HG03432 (cell line): ENCODE measurements around the gene ZMYND8.
"Not testable (repeated sequence)": the region's sequence is repeated elsewhere in the genome, so short reads cannot be mapped to it uniquely, and the experiment has no call there.

ENCODE experiments used
- ATAC-seq: cut with Tn5 transposase; IDR thresholded peaks from one replicate; pipeline ENCODE4 v1.9.1; 2021; ENCODE audit warnings: mild to moderate bottlenecking, moderate library complexity; ENCODE audit not compliant: unreplicated experiment

The ZMYND8 gene

DNA sequence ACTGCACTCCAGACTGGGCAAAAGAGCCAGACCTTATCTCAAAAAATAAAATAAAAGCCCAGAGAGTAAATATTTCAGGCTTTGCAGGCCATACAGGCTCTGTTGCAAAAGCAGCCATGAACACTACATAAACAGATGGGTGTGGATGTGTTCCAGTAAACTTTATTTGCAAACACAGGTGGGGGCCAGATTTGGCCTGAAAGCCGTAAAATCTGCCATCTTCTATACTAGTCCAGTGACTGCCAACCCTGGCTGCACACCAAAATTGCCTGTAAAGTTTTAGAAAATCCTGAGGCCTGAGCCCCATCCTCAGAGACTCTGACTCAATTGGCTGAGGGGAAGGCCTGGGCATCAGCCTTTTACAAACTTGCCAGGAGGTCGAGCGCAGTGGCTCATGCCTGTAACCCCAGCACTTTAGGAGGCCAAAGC, 103.6 kb downstream of the ZMYND8 start:
- no peak for ATAC-seq

DNA sequence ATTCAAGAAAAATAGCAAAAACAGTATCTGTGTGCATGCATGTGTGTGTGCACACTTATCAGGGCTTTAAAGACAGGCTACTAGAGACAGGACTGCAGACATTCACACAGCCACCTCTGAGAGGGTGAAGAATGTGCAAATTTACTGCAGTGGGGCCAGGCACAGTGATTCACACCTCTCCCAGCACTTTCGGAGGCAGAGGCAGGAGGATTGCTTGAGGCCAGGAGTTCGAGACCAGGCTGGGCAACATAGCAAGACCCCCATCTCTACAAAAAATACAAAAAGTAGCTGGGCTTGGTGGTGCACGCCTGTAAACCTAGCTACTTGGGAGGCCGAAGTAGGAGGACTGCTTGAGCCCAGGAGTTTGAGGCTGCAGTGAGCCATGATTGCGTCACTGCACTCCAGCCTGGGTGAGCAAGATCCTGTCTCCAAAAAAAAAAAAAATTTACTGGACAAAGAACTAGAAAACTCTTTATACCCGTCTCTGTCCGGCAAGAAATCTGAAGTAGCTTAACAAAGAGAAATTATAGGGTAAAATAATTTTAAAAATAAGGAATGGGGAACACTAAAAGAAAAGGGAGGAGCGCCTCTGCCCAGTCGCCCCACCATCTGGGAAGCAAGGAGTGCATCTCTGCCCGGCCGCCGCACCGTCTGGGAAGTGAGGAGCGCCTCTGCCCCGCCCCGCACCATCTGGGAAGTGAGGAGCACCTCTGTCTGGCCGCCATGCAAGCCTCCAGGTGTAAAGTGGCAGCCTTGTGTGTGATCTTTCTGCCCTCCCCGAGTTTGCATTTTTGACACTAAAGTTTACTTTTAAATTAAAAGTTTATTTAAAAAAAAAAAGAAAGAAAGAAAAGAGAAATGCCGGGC, 105.1 kb downstream of the ZMYND8 start:
- no peak for ATAC-seq

DNA sequence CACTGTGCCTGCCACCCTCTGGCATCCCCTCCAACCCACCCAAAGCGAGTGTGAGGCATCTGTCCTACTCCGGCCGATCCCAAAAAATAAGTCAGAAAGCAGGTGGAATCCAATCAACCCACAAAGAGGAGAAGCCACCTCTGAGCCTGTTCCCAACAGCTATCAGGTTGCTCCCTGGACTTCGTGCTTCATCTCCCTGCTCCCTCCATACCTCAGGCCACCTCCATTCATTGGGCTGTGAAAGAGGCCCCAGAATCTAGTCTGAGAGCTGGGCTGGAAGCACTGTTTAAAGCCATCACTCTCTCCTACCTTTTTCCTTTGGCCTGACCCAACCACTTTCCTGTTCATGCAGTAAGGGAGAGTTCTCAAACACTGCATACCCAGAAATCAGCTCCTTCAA, 106.1 kb downstream of the ZMYND8 start:
- ATAC-seq: no peak

GRCh38 chr20:47249913-47250312, 106.6 kb downstream of the ZMYND8 start:
- ATAC-seq: no peak

GRCh38 chr20:47248448-47248966, 108.0 kb downstream of the ZMYND8 start:
- ATAC-seq: no peak

DNA sequence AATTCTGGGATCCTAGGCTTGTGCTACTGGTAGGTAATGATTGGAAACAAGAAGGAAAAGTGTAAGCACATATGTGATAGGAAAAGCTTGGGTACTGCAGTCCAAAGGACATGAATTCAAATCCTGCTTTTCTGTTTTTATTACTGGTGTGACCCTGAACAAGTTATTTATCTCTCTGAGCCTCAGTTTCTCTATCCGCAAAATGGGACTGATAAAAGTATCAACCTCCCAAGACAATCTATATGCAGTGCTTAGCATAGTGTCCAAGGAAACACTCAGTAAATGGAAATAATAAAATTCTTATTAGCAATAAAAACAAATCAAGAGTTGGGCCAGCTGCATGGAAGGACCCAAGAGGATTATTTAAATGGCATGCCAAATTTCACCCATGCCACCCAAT, 108.5 kb downstream of the ZMYND8 start:
- ATAC-seq: no peak

DNA sequence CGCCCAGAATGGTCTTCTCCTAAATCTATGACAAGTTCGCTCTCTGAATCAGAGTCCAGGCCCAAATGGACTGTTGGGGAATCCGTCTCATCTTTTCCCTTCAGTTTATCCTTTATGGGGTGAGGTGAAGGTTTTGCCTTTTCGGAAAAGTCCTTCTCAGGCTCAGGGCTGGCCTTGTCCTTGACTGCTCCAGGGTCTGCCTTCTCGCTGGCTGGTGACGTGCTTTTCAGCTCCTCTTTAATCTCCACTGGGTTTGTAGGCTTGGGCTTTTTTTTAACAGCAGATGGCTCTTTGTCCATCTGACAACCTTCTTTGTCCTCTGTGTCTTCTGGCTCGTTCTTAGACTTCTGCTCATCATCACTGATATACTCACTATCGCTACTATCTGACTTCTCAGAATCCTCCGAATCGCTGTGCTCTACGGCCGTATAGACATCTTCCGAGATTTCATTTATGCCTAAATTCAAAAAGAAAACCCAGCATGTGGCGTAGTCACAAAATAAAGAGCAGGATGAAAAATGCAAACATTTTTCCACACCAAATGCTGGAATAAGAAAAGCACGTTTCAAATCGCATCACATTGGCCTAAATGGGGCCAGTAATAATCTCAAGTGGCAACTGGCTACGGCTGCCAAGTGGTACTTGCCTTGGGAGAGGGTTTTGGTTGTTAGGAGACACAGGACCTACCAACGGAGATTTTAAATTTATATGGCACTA, 110.3 kb downstream of the ZMYND8 start:
- no peak for ATAC-seq

GRCh38 chr20:47245166-47245565, 111.3 kb downstream of the ZMYND8 start:
- ATAC-seq: not testable (repeated sequence)

- ATAC-seq: no peak
These were observed 112.0 kb downstream of the ZMYND8 start for GRCh38 chr20:47244451-47244850.

DNA sequence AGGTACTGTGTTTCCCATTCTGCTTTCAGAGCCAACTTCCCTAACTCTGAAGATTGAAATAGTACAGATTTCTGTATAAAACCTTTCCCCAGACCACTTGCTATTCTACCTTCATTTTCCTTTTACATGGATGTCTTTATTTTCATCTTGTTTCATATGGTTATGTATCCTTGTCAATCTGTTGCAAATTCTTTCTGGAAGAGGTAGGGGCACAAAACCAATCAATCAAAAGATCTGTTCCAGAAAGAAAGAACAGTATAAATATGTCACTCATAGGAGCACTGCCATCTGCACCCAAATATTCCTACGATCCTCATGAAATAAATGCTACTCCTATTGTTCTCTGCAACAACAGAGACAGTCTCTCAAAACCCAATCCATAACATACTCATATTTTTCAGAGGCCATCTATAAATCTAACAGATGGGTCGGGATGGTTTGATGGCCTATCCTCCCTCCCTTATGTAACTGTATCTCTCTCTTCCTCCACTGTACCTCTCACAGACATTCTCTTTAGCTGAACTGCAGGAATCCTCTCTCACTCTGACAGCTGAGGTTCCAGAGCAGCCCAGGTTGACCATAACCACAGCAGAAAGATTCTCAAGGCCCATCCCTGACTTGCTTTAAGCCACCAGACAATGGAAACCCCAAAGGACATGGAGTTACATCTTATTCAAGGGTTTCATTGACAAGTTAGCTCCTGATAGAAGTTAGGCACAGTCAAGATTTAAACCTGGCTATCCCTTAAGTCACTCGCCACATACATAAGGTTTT, 112.8 kb downstream of the ZMYND8 start:
- no peak for ATAC-seq

DNA sequence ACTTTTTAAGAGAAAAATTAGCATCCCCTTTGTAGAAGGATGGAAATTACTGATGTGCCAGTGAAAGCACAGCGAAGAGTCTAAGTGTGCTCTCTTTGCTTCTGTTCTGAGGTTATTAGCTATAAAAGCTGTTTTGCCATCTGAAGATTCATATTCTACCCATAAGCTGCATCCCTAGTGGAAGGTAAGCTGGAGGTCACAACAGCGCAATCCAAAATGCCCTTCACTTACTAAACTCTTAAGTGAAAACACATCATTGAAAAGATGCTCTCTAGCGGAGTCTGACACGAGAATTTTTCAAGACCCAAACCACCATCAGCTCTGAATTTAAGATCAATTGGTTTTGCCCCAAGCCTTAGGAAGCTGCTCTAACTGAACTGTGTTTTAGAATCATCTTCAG, 113.5 kb downstream of the ZMYND8 start:
- no peak for ATAC-seq

- ATAC-seq: no peak
These were observed 115.1 kb downstream of the ZMYND8 start for GRCh38 chr20:47241345-47241781.

GRCh38 chr20:47240096-47240495, 116.4 kb downstream of the ZMYND8 start:
- not testable (repeated sequence) for ATAC-seq

DNA sequence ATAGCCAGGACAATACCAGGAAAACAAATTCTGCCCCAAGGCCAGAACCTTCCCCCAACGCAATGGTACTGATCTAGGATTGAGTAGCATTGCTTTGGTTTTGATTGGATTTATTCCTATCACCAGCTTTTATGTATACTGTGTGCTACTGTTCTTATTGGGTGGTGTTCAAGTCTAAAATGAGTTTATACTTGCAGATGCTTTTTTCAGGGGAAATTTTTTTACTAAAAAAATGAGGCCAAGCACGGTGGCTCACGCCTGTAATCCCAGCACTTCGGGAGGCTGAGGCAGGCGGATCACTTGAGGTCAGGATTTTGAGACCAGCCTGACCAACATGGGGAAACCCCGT, 116.8 kb downstream of the ZMYND8 start:
- ATAC-seq: no peak

DNA sequence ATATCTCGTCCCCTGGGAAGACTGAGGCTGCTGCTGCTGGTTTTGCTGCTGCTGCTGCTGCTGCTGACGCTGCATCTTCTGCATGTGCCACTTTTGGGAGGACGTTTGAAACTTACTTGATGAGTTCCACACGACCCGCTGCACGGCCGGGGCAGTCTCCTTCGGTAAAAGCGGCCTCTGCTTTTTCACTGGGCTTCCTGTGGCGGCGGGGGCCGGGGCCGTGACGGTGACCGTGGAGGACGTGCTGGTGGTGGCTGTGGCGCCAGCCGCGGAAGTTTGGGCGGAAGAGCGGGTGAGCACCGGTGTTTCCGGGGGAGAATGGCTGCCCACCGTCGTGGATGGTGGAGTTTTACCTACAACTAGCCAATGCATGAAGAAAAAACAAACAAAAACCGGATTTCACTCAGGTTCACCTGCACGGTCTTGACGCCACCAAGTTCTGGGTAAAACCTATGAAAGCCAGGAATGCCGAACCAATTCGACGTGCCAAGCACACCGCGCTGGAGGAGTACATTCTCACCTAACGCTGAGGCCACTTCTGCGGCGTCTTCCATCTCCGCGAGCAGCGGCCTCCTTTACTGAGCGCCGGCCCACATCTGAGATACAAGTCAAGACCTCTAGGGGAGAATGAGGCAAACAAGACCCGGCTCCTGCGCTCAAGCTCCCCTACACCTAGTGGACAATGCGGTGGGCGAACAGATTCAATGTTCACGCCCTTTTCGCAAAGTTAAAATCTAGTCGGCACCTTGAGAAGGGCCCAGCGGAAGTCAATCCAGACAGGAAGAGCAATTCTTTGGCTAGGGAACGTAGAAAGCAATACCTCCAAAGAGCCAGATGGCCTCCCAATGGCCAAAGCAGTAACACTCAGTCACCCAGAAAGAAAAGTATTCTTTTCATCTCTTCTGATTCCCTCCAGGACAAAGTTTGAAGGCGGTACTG, 117.5 kb downstream of the ZMYND8 start:
- ATAC-seq: no peak

DNA sequence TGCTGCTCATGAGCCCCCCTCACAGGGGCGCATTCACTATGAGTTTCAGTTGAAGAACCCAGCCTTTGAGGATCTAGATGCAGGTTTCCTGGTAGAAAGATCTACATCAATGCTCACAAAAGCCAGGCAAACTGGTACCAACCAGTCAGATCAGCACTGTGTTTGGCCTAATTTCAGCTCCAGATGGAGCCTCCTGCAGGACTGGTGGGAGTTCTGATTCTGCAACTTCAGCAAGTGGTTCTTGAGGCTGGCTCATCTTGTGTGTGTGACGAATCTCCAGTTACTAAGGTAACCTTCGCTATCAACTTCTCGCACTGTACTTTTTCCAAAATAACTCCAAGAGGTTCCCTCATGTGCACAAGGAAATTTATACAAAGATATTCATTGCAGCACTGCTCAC, 118.8 kb downstream of the ZMYND8 start:
- no peak for ATAC-seq

DNA sequence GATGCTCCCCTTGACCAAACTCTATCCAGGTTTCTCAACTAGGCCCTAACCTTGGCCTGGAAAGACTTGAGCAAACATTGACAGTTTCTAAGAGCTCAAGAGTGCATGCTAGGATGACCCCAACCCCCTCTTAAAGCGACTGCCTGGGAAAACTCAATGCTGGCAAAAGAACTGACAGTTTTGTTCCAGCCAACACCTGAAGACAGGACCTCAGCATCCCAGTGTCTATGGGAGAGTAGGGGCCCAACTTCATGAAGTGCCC, 119.9 kb downstream of the ZMYND8 start:
- ATAC-seq: no peak

GRCh38 chr20:47235853-47236638, 120.5 kb downstream of the ZMYND8 start:
- ATAC-seq: no peak

DNA sequence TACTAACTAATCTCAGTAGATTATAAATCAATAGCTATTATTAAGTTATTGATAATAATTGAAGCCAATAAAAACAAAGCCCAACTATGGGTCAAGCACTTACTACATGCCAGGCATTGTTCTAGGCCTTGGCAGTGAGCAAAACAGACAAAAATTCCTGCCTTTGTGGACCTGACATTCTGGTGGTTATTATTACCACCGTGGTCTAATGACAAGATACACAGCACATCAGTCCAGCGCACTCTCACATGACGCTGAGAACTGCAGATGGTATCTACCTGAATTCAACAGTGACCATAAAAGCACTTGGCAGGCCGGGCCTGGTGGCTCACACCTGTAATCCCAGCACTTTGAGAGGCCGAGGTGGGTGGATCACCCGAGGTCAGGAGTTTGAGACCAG, 121.4 kb downstream of the ZMYND8 start:
- ATAC-seq: no peak
